Measurements from ENCODE around the gene PLXNA4. TPM values are rescaled to one million over a fixed set of nuclear protein-coding genes. Genes with fewer than 3 reads are reported as not detected.

Gene PLXNA4
- total and polyA plus RNA-seq, 2 experiments from 2014 or later, result 0.08 to 0.80 TPM

DNA sequence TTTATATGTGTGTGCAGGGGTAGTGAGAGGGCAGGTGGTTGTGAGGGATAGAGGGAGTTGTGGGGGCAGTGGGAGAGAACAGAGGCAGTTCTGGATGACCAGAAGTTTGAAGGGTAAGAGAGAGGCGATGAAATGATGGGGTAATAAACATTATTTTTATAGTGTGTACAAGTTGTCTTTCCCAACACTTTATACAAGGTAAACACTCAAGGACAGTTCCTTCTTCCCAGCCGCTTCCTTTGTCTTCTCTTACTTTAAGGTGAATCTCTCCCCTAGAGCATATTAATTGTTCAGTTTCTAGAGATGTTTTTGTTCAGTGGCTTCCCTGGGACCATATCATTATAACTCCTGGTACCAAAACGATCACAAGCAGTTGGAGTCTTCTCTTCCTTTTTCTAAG is 475.8 kb downstream of the PLXNA4 start:
- Histone ChIP-seq H3K27ac (ENCODE audit: low read depth) (no peak overlapping the region), H3K79me2 (replicated peaks; ENCODE audit: insufficient read depth) (no peaks in the 10 kb centered on the region), H3K27me3 (ENCODE audit: insufficient read depth) (no peaks in the 10 kb centered on the region), H3K9me2 (ENCODE audit: insufficient read depth) (peaks cover 9% of the 10 kb centered on the region; the same call in 1 of the 2 replicates), H3F3A (replicated peaks; ENCODE audit: low read depth) (no peaks in the 10 kb centered on the region), H3K4me2 (no peak overlapping the region), H2AFZ (no peak overlapping the region), H3K36me3 (ENCODE audit: insufficient read depth) (no peaks in the 10 kb centered on the region), H3K4me1 (ENCODE audit: insufficient read depth) (no peaks in the 10 kb centered on the region), H4K20me1 (replicated peaks; ENCODE audit: insufficient read depth) (no peaks in the 10 kb centered on the region), H3K4me3 (no peak overlapping the region)
- H3K4me3 Mint-ChIP-seq, result no peak overlapping the region
- H3K27me3 Mint-ChIP-seq (ENCODE audit: insufficient read depth, low read depth, poor library complexity), result peaks cover 3% of the 10 kb centered on the region
- no peaks in the 10 kb centered on the region for H3K9me3 Mint-ChIP-seq
- DNase-seq (ENCODE audit: low spot score), result no peak
- H3K4me1 Mint-ChIP-seq, result peaks cover 3% of the 10 kb centered on the region; the same call in 1 of the 3 replicates
- no peak for ATAC-seq
- H3K36me3 Mint-ChIP-seq (ENCODE audit: low read depth), result no peaks in the 10 kb centered on the region
- H3K27ac Mint-ChIP-seq, result no peak overlapping the region
- TF ChIP-seq ZNF114 (CRISPR knock-in tag; IDR thresholded peaks at IDR 0.05) (no peak), REST (IDR thresholded peaks at IDR 0.05; ENCODE audit: unreplicated experiment) (no peak), STAT1 (IDR thresholded peaks at IDR 0.05; ENCODE audit: unreplicated experiment) (no peak), JUNB (IDR thresholded peaks at IDR 0.05; ENCODE audit: unreplicated experiment) (no peak), EZH2 (IDR thresholded peaks at IDR 0.05; ENCODE audit: low read depth, unreplicated experiment) (no peak), CREB1 (CRISPR knock-in tag; IDR thresholded peaks at IDR 0.05; ENCODE audit: low read depth) (no peak), NANOG (IDR thresholded peaks at IDR 0.05; ENCODE audit: borderline replicate concordance) (no peak), EZH2phosphoT487 (IDR thresholded peaks at IDR 0.05; ENCODE audit: unreplicated experiment) (no peak), POLR2AphosphoS5 (IDR thresholded peaks at IDR 0.05; ENCODE audit: low read depth) (no peak), ZNF331 (CRISPR knock-in tag; IDR thresholded peaks at IDR 0.05; ENCODE audit: low read depth) (no peak)
- TF ChIP-seq, protein P1, sequence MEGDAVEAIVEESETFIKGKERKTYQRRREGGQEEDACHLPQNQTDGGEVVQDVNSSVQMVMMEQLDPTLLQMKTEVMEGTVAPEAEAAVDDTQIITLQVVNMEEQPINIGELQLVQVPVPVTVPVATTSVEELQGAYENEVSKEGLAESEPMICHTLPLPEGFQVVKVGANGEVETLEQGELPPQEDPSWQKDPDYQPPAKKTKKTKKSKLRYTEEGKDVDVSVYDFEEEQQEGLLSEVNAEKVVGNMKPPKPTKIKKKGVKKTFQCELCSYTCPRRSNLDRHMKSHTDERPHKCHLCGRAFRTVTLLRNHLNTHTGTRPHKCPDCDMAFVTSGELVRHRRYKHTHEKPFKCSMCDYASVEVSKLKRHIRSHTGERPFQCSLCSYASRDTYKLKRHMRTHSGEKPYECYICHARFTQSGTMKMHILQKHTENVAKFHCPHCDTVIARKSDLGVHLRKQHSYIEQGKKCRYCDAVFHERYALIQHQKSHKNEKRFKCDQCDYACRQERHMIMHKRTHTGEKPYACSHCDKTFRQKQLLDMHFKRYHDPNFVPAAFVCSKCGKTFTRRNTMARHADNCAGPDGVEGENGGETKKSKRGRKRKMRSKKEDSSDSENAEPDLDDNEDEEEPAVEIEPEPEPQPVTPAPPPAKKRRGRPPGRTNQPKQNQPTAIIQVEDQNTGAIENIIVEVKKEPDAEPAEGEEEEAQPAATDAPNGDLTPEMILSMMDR (conservative IDR thresholded peaks at IDR 0.05; ENCODE audit: low read depth in 2 of 2), result no peak
- TF ChIP-seq, protein P2, sequence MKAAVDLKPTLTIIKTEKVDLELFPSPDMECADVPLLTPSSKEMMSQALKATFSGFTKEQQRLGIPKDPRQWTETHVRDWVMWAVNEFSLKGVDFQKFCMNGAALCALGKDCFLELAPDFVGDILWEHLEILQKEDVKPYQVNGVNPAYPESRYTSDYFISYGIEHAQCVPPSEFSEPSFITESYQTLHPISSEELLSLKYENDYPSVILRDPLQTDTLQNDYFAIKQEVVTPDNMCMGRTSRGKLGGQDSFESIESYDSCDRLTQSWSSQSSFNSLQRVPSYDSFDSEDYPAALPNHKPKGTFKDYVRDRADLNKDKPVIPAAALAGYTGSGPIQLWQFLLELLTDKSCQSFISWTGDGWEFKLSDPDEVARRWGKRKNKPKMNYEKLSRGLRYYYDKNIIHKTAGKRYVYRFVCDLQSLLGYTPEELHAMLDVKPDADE (IDR thresholded peaks at IDR 0.05), result no peak
- TF ChIP-seq, protein P3, sequence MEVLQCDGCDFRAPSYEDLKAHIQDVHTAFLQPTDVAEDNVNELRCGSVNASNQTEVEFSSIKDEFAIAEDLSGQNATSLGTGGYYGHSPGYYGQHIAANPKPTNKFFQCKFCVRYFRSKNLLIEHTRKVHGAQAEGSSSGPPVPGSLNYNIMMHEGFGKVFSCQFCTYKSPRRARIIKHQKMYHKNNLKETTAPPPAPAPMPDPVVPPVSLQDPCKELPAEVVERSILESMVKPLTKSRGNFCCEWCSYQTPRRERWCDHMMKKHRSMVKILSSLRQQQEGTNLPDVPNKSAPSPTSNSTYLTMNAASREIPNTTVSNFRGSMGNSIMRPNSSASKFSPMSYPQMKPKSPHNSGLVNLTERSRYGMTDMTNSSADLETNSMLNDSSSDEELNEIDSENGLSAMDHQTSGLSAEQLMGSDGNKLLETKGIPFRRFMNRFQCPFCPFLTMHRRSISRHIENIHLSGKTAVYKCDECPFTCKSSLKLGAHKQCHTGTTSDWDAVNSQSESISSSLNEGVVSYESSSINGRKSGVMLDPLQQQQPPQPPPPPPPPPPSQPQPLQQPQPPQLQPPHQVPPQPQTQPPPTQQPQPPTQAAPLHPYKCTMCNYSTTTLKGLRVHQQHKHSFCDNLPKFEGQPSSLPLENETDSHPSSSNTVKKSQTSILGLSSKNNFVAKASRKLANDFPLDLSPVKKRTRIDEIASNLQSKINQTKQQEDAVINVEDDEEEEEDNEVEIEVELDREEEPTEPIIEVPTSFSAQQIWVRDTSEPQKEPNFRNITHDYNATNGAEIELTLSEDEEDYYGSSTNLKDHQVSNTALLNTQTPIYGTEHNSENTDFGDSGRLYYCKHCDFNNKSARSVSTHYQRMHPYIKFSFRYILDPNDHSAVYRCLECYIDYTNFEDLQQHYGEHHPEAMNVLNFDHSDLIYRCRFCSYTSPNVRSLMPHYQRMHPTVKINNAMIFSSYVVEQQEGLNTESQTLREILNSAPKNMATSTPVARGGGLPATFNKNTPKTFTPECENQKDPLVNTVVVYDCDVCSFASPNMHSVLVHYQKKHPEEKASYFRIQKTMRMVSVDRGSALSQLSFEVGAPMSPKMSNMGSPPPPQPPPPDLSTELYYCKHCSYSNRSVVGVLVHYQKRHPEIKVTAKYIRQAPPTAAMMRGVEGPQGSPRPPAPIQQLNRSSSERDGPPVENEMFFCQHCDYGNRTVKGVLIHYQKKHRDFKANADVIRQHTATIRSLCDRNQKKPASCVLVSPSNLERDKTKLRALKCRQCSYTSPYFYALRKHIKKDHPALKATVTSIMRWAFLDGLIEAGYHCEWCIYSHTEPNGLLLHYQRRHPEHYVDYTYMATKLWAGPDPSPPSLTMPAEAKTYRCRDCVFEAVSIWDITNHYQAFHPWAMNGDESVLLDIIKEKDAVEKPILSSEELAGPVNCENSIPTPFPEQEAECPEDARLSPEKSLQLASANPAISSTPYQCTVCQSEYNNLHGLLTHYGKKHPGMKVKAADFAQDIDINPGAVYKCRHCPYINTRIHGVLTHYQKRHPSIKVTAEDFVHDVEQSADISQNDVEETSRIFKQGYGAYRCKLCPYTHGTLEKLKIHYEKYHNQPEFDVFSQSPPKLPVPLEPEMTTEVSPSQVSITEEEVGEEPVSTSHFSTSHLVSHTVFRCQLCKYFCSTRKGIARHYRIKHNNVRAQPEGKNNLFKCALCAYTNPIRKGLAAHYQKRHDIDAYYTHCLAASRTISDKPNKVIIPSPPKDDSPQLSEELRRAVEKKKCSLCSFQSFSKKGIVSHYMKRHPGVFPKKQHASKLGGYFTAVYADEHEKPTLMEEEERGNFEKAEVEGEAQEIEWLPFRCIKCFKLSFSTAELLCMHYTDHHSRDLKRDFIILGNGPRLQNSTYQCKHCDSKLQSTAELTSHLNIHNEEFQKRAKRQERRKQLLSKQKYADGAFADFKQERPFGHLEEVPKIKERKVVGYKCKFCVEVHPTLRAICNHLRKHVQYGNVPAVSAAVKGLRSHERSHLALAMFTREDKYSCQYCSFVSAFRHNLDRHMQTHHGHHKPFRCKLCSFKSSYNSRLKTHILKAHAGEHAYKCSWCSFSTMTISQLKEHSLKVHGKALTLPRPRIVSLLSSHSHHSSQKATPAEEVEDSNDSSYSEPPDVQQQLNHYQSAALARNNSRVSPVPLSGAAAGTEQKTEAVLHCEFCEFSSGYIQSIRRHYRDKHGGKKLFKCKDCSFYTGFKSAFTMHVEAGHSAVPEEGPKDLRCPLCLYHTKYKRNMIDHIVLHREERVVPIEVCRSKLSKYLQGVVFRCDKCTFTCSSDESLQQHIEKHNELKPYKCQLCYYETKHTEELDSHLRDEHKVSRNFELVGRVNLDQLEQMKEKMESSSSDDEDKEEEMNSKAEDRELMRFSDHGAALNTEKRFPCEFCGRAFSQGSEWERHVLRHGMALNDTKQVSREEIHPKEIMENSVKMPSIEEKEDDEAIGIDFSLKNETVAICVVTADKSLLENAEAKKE (CRISPR knock-in tag; IDR thresholded peaks at IDR 0.05), result no peak

All from GM23338 (cell line).